HG02623 (cell line): ENCODE data around the gene VWA7.
A peak's percentile ranks its signal among the peaks of the same experiment; 100 is the strongest.

Experiments
- ATAC-seq: cut with Tn5 transposase; IDR thresholded peaks from one replicate; pipeline ENCODE4 v1.9.1; 2021; ENCODE audit warnings: moderate library complexity; ENCODE audit not compliant: unreplicated experiment

Gene VWA7

DNA sequence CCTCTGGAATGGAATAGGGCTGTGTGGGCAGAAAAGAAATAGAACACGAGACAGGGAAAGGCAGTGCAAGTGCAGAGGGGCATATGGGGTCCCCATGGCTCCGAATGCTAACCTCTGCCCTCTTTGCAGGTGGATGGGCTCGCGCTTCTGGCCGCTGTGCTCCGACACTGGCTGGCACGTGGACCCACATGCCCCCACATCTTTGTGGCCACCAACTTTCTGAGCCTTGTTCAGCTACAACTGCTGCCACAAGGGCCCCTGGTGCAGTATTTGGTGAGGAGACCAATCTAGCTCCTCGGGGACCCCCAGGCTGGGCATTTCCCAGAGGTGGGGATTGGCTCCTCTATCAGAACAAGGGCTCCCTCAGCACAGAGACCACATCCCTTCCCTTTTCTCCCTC, 15.8 kb downstream of the VWA7 start:
- no peak for ATAC-seq

DNA sequence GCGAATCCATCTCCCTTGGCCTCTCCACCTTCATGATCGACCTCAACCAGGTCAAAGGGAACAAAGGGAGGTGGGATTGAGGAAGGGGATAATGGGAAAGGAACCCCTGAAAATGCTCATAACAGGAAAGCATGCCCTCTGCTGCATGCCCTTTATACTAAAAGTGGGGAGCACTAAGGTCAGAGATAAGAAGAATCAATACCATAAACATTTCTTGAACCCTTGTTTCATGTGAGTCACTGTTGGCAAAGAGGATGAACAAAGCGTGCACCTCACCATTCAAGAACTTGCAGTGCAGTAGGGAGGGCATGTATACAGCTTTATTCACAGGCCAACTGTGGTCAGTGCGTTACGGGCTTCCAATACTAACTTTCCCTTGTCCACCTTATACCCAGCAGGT, 16.3 kb downstream of the VWA7 start:
- ATAC-seq, result no peak

DNA sequence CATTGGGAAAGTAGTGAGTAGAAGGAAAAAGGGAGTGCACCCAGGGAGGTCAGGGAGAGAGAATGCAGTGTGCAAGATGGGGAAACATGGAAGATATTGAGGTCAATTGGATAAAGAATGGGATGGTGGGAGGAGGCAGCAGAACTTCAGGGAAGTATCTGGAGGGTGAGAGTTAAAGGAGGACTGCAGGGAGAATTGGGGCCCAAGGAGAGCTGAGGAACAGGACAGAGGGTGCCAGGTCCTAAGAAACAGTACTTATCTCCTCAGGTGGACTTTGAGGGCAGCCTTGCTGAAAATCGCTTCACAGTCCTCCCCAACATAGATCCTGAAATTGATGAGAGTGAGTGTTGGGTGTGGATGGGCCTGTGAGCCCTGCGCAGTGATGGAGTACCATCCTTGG, 18.8 kb downstream of the VWA7 start:
- ATAC-seq, result no peak

DNA sequence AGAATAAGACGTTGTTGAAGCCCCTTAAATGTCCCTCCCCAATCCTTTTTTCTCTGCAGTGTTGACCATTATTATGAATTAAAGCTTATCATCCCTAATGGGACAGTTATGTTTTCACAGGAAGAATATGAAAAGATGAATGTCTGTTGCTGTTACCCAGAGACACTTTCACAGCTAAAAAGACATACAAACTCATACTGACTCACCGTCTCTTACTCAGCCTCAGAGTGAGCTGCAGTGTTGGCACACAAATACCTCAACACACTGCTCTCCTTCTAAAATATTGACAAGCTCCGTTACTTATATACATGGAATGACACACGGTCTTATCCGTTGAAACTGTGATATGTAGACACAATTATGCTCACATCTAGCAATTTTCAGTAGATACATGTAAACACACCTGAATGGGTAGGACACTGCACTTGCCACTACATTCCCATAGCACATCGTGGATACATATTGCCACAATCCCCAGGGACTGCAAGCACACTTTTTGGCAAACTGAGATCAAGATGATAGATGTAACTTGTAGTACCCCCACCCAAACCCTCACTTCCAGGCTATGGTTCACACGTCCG, 24.3 kb downstream of the VWA7 start:
- ATAC-seq, result no peak

DNA sequence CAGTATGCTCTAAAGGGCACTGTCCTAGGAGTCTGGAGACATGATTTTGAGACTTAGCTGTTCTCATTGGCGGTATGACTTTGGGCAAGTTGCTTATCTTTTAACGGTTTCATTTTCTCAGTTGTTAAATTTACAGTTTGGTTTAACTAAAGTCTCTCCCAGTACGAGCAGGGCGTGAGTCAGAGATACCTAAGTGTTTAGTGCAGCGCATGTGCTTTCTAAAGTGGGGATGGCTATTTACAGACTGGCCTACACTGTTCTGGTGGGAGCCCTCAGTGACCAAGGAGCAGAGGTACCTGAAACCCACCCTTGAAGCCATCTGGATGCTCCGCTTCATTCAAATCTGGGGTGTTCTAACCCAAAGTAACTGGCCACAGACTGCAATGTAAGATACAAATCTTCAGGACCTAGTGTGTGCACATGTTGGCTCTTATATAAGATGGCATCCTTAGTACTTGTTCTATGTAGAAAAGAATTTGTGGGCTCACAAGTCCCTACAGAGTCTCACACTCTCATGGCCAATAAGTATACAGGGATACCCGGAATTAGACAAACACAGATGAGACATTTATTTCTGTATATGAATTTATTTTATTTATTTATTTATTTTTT, 26.6 kb downstream of the VWA7 start:
- no peak for ATAC-seq

DNA sequence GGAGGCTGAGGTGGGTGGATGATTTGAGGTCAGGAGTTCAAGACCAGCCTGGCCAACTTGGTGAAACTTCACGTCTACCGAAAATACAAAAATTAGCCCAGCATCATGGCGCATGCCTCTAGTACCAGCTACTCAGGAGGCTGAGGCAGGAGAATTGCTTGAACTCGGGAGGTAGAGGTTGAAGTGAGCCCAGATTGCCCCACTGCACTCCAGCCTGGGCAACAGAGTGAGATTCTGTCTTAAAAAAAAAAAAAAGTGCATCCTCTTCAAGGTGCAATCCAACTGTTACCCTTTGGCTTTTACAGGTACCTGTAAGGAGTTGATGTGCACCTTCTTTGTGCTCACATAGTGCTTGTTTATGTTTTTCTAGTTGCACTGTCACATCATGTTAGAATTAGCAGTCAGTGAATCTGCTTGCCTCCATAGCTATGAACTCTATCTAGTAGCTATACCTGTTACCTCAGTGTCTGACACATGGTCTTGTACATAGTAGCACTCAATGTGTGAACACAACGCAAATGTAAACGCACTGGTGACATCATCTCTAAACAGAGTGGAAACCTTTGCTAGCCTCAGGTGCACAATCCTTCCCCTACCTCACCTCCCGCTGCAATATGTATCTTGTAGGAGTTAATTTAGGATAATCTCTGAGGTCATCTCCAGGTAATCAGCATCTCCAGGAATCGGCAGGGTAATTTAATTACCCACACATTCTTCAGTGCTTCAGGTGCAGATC, 27.7 kb downstream of the VWA7 start:
- ATAC-seq, result no peak

DNA sequence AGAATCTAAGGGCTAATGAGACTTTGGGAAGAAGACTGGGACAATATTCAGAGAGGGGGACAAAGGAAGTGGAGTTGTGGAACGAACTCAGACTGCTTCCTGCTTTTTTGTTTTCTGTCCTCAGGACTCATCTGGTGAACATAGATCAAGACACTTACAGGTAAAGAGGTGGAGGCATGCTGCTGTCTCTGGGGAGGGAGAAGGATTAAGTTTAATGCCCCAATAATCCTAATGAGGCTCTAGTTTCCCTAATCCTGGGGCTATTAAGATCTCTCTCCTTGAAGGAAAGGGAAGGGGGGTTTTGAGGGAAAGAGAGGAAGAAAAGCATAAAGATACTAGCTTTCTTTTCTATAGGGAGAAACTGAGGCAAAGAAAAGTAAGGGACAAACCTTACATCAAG, 32.7 kb downstream of the VWA7 start:
- no peak for ATAC-seq

DNA sequence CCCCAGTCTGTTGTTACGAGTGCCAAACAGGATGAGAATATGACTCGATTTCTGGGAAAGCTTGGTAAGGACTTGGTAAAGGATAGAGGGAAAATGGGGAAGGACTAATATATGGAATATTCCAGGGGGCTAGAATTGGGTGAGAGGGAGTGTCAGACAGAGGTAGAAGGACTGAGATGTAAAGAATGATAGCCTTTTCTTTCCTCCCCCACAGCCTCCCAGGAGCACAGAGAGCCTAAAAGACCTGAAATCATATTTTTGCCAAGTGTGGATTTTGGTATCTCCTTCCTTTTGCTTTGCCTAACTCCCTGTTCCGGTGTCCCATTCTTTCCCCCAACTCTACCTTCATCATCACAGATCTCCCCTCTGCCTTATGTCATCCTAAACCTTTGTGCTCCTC, 34.2 kb downstream of the VWA7 start:
- ATAC-seq, result no peak

DNA sequence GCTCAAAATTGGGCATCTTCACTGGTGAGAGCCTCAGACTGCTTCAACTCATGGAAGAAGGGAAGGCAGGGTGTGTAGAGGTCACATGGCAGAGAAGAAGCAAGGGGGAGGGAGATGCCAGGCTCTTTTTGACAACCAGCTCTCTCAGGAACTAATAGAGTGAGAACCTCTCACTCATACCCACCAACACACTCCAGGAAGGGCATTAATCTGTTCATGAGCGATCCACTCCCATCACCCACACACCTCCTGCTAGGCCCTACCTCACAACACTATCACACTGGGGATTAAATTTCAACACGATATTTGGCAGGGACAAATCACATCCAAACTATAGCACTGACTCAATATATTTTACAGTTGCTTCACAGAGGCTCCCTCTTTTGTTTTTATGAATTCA, 35.3 kb downstream of the VWA7 start:
- ATAC-seq, result no peak

DNA sequence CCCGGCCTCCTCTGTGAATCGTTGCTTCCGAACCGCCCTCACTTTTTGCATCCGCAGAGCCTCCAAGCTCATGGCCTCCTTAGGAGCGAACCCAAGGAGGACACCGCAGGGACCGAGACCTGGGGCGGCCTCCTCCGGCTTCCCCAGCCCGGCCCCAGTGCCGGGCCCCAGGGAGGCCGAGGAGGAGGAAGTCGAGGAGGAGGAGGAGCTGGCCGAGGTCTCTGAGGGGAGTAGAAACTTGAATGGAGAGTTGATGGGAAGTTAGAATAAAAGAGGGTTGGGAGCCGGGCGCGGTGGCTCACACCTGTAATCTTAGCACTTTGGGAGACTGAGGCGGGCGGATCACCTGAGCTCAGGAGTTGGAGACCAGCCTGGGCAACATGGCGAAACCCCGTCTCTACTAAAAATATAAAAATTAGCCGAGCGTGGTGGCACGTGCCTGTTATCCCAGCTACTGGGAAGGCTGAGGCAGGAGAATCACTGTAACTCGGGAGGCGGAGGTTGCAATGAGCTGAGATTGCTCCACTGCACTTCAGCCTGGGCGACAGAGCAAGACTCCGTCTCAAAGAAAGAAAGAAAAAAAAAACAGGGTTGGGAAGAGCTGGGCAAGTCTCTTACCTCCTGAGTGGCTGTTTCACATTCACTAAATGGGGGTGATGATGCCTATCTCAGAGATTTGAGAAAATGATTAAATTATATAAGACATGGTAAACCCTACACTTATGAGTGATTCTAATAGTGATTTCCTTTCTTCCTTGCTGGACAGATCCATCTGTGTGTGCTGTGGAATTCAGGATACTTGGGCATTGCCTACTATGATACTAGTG, 36.5 kb downstream of the VWA7 start:
- no peak for ATAC-seq

DNA sequence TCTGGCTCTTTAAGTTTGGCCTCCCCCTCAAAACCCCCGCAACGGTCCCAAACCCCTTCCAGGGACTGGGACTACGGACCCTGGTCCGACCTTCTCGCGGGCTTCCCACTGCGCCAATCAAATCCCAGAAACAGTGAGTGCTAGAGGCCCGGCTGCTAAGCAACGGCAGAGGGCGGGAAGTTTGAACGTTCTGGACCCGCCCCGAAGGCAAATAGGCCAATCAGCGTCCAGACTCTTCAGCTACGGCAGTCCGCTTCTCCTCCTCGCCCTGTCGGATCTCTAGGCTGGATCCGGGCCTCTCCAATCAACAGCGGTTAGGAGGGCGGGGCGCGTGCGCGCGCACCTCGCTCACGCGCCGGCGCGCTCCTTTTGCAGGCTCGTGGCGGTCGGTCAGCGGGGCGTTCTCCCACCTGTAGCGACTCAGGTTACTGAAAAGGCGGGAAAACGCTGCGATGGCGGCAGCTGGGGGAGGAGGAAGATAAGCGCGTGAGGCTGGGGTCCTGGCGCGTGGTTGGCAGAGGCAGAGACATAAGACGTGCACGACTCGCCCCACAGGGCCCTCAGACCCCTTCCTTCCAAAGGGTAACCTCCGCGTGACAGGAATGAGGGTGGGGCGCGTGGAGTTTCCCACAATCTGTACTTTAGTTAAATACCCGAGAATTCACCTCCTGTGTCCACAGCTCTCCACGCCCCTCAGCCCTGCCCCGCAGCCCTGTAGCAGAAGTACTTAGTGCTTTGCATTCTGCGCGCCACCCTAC, 37.3 kb downstream of the VWA7 start, which contains the start of gene MSH5:
TSS of gene MSH5 (plus strand) at position 367 of the 758 bp plus-strand sequence. CDS start 462 bp downstream, outside the sequence.
- peak; percentile 72 for ATAC-seq

DNA sequence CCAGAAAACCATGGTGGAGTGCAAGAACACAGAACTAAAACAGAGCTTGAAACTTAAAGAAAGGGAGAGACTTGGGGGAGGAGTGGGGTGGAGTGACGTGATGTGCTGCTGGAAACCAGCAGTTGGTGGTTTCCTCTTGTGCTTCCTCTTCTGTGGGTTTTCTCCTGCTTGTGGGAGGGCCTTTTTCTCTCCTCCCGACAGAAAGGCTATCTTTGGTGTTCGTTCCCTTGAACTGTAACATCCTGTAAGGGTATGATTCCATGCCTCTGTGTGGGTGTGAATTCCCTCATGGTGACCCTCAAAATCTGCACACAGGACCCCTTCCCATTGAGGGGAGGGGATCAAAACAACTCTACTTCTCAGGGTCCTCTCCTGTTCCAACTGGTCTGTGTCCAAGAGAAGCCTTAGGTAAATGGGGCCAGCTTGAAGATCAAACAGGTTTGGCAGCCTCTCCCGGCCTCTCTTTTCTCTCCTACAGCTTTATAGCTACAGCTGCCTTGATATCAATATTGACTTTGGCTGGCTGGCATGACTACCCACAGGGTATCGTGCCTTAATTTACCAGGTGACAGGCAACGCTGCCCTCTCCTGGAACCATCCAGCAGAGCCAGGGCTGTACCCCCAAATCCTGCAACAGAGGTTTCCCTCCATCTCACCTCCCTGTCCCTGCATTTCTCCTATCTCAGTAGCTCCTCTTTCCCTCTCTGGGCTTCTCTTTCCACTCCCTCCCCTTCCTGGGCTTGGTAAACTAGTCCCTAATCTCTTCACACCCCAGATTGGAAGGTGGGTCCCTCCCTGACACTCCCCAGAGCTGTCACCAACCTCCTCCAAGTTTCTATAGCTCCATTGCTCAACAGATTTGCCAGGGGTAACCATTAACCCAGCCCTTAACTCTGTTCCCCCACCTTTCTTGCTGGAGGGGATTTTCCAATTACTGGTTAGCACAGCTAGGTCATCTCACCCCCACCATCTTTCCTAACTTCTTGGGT, 38.8 kb downstream of the VWA7 start:
- no peak for ATAC-seq

DNA sequence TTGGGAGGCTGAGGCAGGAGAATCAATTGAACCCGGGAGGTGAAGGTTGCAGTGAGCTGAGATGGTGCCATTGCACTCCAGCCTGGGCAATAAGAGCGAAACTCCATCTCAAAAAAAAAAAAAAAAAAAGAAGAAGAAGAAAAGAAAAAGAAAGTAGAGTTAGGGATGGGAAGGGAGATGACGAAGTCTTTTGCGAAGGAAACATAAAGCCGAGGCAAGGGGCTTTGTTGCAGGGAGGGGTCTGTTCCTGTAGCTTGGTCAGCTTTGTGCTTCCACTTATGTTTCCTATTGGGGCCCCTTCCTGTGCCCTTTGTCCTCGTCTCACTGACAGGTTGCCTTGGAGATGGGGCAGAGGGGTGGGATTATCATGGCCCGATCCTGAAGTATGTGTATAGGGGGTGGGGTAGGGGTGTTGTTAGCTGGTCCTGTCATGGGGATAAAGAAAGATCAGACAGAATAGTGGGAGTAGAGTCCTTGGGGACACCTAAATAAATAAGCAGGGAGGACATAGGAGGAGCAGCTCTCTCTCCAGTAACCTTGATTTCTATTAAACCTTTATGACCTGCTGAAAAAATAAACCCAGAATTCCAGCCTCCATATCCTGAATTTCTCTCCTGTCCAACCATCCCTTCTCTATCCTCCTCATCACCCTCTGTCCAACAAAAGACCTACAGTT, 39.7 kb downstream of the VWA7 start:
- ATAC-seq, result no peak

DNA sequence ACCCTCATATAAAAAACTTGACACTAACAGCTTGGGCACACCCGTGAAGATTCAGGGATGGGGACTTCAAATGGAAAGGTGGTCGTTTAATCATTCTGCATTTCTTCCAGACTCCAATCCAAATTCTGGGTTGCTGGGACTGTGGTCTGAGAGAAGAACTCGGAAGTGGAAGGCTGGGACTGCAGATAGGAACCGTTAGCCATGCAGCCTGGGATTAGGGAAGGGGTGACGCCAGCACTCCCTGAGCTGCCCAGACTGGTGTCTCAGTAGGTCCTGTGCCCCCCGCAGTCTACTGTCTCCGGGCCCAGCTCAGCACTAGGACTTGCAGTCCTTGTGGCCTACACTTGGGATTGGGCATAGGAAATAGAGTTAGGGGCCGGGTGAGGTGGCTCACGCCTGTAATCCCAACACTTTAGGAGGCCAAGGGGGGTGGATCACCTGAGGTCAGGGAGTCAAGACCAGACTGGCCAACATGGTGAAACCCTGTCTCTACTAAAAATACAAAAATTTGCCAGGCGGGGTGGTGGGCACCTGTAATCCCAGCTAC, 40.3 kb downstream of the VWA7 start:
- ATAC-seq, result no peak

DNA sequence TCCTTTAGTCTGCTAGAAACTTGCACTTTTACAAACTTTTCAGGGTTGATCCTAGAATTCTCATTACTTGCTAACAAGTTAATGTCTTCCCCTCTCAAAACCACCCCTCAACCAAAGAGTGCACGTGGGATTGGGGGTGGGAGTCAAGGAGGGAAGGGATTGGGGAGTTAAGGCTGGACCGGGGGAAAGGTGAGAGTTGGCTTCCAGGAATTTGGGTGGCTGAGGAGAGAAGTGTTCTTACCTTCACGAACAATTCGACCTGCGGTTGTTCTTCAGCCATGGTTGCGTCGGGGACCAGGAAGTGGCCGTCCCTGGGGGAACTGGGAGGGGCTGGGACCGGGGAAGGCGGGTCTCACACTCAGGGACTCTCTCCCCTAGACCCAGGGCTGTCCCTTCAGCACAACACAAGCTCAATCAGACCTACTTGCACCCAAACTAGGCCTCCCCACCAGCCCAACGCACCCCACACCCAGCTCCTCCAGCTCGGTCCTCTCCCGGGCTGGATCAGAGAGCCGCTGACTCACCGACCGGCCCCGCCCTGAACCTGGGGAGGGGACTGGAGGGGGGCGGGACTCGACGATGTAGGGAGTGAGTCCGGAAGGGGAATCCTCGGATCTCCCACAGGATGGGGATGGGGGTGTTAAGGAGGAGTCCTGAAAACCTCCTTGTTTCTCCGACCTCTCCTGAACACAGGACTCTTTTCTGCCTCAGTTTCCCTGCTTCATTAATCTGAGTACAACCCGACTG, 40.9 kb downstream of the VWA7 start, which contains the start of gene CLIC1:
TSS of gene CLIC1 (minus strand) at position 510 of the 747 bp plus-strand sequence. CDS start at position 280, 230 bp downstream.
- ATAC-seq, result peak; percentile 22

DNA sequence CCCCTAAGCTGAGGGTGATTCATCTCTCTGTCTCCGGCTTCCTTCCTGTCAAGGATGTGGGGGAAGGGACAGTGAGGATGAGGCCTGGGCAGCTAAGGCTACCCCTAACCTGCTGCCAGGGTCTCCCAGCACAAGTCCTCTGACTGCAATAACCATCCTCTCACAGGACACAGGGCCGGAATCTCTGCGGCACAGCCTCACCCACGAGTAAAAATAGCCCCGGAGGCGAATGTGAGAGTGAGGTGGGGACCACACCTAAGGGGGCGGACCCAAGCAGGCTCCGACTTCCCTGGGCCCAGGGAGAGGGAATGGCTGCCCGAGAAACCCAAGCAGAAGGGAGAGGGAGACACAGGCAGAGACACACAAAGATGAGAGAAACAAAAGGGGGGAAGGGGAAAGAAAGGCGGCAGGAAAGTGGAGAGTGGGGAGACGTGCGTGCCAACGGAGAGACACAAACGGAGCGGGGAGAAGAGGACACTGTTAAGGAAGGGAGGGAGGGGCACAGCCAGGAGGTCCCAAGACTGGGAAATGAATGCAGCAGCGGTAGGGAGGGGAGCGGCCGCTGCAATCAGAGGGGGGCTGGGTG, 42.2 kb downstream of the VWA7 start:
- ATAC-seq, result no peak

DNA sequence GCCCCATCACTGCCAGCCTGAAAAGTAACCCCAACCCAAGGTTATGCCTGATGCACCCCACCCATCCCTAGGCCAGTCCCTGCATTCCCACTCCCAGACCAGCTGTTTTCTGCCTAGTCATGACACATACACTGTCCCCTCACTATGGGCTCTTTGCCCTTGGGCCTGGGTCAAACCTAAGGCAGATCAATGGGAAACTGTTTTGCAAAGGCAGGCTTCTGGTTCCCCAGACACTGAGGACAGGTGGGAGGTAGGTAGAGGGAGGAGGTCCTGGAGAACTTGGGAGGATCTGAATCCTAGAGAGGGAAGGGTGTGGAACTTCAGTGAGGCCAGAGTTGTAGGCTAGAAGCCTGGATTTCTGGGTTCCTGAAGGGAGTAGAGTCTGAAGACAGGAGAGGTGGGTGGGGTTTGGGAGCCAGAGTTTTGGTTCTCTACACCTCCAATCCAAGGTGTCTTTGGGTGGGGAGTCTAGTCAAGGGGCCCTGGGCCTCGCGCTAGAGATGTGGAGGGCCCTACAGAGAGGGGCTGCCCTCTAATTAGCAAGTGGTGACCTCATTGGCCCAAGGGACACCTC, 42.8 kb downstream of the VWA7 start:
- no peak for ATAC-seq
